GM21825 (cell line): ENCODE measurements around the gene PEX10.

Experiments used
- ATAC-seq: cut with Tn5 transposase; IDR thresholded peaks from one replicate; pipeline ENCODE4 v1.9.1; 2021; ENCODE audit warnings: mild to moderate bottlenecking, moderate library complexity; ENCODE audit not compliant: unreplicated experiment

The PEX10 gene

GRCh38 chr1:2426540-2426939, 14.2 kb upstream of the PEX10 start:
- no peak for ATAC-seq

GRCh38 chr1:2425892-2426291, 13.5 kb upstream of the PEX10 start:
- ATAC-seq, result no peak

GRCh38 chr1:2422523-2422922, 10.2 kb upstream of the PEX10 start:
- no peak for ATAC-seq

GRCh38 chr1:2419416-2419815, 7.1 kb upstream of the PEX10 start:
- ATAC-seq, result no peak

- no peak for ATAC-seq
Measured at GRCh38 chr1:2418791-2419320, 6.5 kb upstream of the PEX10 start.

- no peak for ATAC-seq
Measured at GRCh38 chr1:2417833-2418225, 5.5 kb upstream of the PEX10 start.

GRCh38 chr1:2417083-2417832, 4.9 kb upstream of the PEX10 start:
- ATAC-seq, result no peak

- no peak for ATAC-seq
Measured at GRCh38 chr1:2416403-2416802, 4.0 kb upstream of the PEX10 start.

- ATAC-seq, result no peak
Measured at GRCh38 chr1:2415801-2416208, 3.4 kb upstream of the PEX10 start.

- ATAC-seq, result no peak
Measured at GRCh38 chr1:2415337-2415736, 3.0 kb upstream of the PEX10 start.

- ATAC-seq, result no peak
Measured at GRCh38 chr1:2414297-2414958, 2.1 kb upstream of the PEX10 start.

GRCh38 chr1:2413495-2414296, 1.3 kb upstream of the PEX10 start:
- no peak for ATAC-seq

GRCh38 chr1:2412773-2413494, 570 bp upstream of the PEX10 start:
- peak; percentile 16 for ATAC-seq

- ATAC-seq, result peak; percentile 20
Measured at GRCh38 chr1:2411801-2412394, 466 bp downstream of the PEX10 start.

GRCh38 chr1:2409745-2410144, 2.6 kb downstream of the PEX10 start:
- no peak for ATAC-seq

GRCh38 chr1:2408859-2409276, 3.5 kb downstream of the PEX10 start:
- ATAC-seq, result no peak

- no peak for ATAC-seq
Measured at GRCh38 chr1:2408456-2408855, 3.9 kb downstream of the PEX10 start.

- no peak for ATAC-seq
Measured at GRCh38 chr1:2407991-2408275, 4.4 kb downstream of the PEX10 start.

GRCh38 chr1:2407166-2407990, 5.0 kb downstream of the PEX10 start:
- no peak for ATAC-seq
